Astrocyte of the spinal cord (primary cell): Measurements from ENCODE around the gene TBC1D10A.
A peak's percentile ranks its signal among the peaks of the same experiment; 100 is the strongest.

ENCODE experiments used
- DNase-seq: peaks from one replicate; pipeline ENCODE4 v3.0.0; 2011; ENCODE audit warnings: low read depth, low spot score
- H3K4me3 ChIP-seq: 2 replicates; pipeline ENCODE4 v1.5.1; 2011; ENCODE audit warnings: low read depth, mild to moderate bottlenecking, low read length, moderate library complexity
- CTCF ChIP-seq: IDR thresholded peaks from 2 replicates; pipeline ENCODE4 v1.5.1; 2012; ENCODE audit warnings: low read depth, mild to moderate bottlenecking, low read length, inconsistent platforms
- in situ Hi-C: cut with HindIII; loops from 2 replicates; pipeline ENCODE4 v1.10.0; 2017; ENCODE audit warnings: low sequenced_read_pairs

Gene TBC1D10A

GRCh38 chr22:30249049-30250038 is 77.4 kb downstream of the TBC1D10A start:
- in situ Hi-C loops, result no loop called here
- H3K4me3 ChIP-seq, result no peak overlapping the region
- no peak for DNase-seq
- no peak for TF ChIP-seq CTCF

- in situ Hi-C loops, result no loop called here
- TF ChIP-seq CTCF, result no peak
- DNase-seq, result no peak
- no peak overlapping the region for H3K4me3 ChIP-seq
Observed at GRCh38 chr22:30248484-30248883, 78.3 kb downstream of the TBC1D10A start.

GRCh38 chr22:30247974-30248373 is 78.8 kb downstream of the TBC1D10A start:
- in situ Hi-C loops, result no loop called here
- DNase-seq, result no peak
- no peak overlapping the region for H3K4me3 ChIP-seq
- no peak for TF ChIP-seq CTCF

GRCh38 chr22:30247561-30247960 is 79.2 kb downstream of the TBC1D10A start:
- no peak for DNase-seq
- TF ChIP-seq CTCF, result no peak
- peak overlapping the region; percentile 74 for H3K4me3 ChIP-seq
- in situ Hi-C loops, result no loop called here

- peak overlapping the region; percentile 74 for H3K4me3 ChIP-seq
- in situ Hi-C loops, result no loop called here
- no peak for TF ChIP-seq CTCF
- no peak for DNase-seq
Observed at GRCh38 chr22:30246814-30247376, 79.8 kb downstream of the TBC1D10A start.

- peak; percentile 82 for DNase-seq
- TF ChIP-seq CTCF, result no peak
- in situ Hi-C loops, result no loop called here
- peak within 1 kb of the TSS; percentile 74 for H3K4me3 ChIP-seq
Observed at GRCh38 chr22:30245985-30246813, 80.5 kb downstream of the TBC1D10A start, which contains the start of gene LIF. LIF (minus strand) TSS chr22:30246759; CDS start chr22:30246695, 64 bp downstream.
